Trophoblast cell (in vitro differentiated cells and primary cell): ENCODE measurements around the gene RPAP3.

Source experiments
- DNase-seq, 2 donors: peaks; one replicate each; pipeline ENCODE4 v3.0.0-alpha.2; 2016
- H2AFZ ChIP-seq: 2 replicates; pipeline ENCODE4 v1.6.1; 2013; ENCODE audit warnings: low read length, moderate library complexity, mild to moderate bottlenecking; ENCODE audit not compliant: insufficient read depth, poor library complexity
- H2AK5ac ChIP-seq: 2 replicates; pipeline ENCODE4 v1.6.1; 2013; ENCODE audit warnings: mild to moderate bottlenecking, low read length
- H2BK120ac ChIP-seq: 2 replicates; pipeline ENCODE4 v1.6.1; 2013; ENCODE audit warnings: low read length, mild to moderate bottlenecking, moderate library complexity; ENCODE audit not compliant: insufficient read depth, poor library complexity
- H2BK12ac ChIP-seq: 2 replicates; pipeline ENCODE4 v1.6.1; 2013; ENCODE audit warnings: mild to moderate bottlenecking, low read length, moderate library complexity
- H2BK5ac ChIP-seq: 2 replicates; pipeline ENCODE4 v1.6.1; 2013; ENCODE audit warnings: low read length, low read depth, moderate library complexity, mild to moderate bottlenecking; ENCODE audit not compliant: poor library complexity
- H3K14ac ChIP-seq: 2 replicates; pipeline ENCODE4 v1.6.1; 2013; ENCODE audit warnings: mild to moderate bottlenecking, low read length
- H3K18ac ChIP-seq: 2 replicates; pipeline ENCODE4 v1.6.1; 2013; ENCODE audit warnings: mild to moderate bottlenecking, low read length
- H3K23ac ChIP-seq: 2 replicates; pipeline ENCODE4 v1.6.1; 2013; ENCODE audit warnings: low read length
- H3K27ac ChIP-seq: 2 replicates; pipeline ENCODE4 v1.5.1; 2013; ENCODE audit warnings: low read depth, mild to moderate bottlenecking, inconsistent platforms, low read length, moderate library complexity
- H3K27me3 ChIP-seq: 2 replicates; pipeline ENCODE4 v1.6.1; 2013; ENCODE audit warnings: inconsistent platforms, mild to moderate bottlenecking, low read length, moderate library complexity; ENCODE audit not compliant: insufficient read depth
- H3K36me3 ChIP-seq, 2 experiments: 1 replicate in 1 of 2; 2 replicates in 1 of 2; pipeline ENCODE4 v1.6.1; 2013; ENCODE audit warnings: low read length in 2 of 2, mild to moderate bottlenecking in 2 of 2, moderate library complexity in 1 of 2; ENCODE audit not compliant: insufficient read depth in 2 of 2, control insufficient read depth in 1 of 2
- H3K4ac ChIP-seq: 2 replicates; pipeline ENCODE4 v1.6.1; 2013; ENCODE audit warnings: low read depth, mild to moderate bottlenecking, low read length, moderate library complexity
- H3K4me1 ChIP-seq, 2 experiments: 1 replicate in 1 of 2; 2 replicates in 1 of 2; pipeline ENCODE4 v1.6.1; 2013; ENCODE audit warnings: low read length in 2 of 2, mild to moderate bottlenecking in 2 of 2, moderate library complexity in 1 of 2; ENCODE audit not compliant: insufficient read depth in 2 of 2, control insufficient read depth in 1 of 2
- H3K4me2 ChIP-seq: 2 replicates; pipeline ENCODE4 v1.6.1; 2013; ENCODE audit warnings: inconsistent platforms, mild to moderate bottlenecking, low read length, moderate library complexity
- H3K4me3 ChIP-seq: 2 replicates; pipeline ENCODE4 v1.5.1; 2013; ENCODE audit warnings: mild to moderate bottlenecking, low read depth, low read length, inconsistent platforms
- H3K79me1 ChIP-seq: one replicate; pipeline ENCODE4 v1.6.1; 2013; ENCODE audit warnings: low read length
- H3K79me2 ChIP-seq: 2 replicates; pipeline ENCODE4 v1.6.1; 2013; ENCODE audit warnings: low read length, mild to moderate bottlenecking; ENCODE audit not compliant: control insufficient read depth, insufficient read depth, poor library complexity
- H3K9ac ChIP-seq: 2 replicates; pipeline ENCODE4 v1.6.1; 2013; ENCODE audit warnings: mild to moderate bottlenecking, low read length
- H3K9me3 ChIP-seq: 2 replicates; pipeline ENCODE4 v1.6.1; 2013; ENCODE audit warnings: low read depth, mild to moderate bottlenecking, control low read depth, inconsistent platforms, low read length; ENCODE audit not compliant: insufficient read depth
- H4K12ac ChIP-seq: 2 replicates; pipeline ENCODE4 v1.6.1; 2013; ENCODE audit warnings: low read depth, mild to moderate bottlenecking, low read length, moderate library complexity
- H4K8ac ChIP-seq: 2 replicates; pipeline ENCODE4 v1.6.1; 2013; ENCODE audit warnings: low read depth, mild to moderate bottlenecking, low read length, moderate library complexity
- H4K91ac ChIP-seq: one replicate; pipeline ENCODE4 v1.6.1; 2013; ENCODE audit warnings: low read depth, mild to moderate bottlenecking, low read length, moderate library complexity
- WGBS: extraction: QIAGEN DNeasy Blood & Tissue Kit; methylation state at CpG from one replicate; pipeline ENCODE4 v1.1.7; 2013; ENCODE audit warnings: missing lambda C conversion rate; ENCODE audit not compliant: insufficient read length, insufficient coverage; ENCODE audit errors: extremely low coverage; 5-methylcytosine and 5-hydroxymethylcytosine counted together

Gene RPAP3

DNA sequence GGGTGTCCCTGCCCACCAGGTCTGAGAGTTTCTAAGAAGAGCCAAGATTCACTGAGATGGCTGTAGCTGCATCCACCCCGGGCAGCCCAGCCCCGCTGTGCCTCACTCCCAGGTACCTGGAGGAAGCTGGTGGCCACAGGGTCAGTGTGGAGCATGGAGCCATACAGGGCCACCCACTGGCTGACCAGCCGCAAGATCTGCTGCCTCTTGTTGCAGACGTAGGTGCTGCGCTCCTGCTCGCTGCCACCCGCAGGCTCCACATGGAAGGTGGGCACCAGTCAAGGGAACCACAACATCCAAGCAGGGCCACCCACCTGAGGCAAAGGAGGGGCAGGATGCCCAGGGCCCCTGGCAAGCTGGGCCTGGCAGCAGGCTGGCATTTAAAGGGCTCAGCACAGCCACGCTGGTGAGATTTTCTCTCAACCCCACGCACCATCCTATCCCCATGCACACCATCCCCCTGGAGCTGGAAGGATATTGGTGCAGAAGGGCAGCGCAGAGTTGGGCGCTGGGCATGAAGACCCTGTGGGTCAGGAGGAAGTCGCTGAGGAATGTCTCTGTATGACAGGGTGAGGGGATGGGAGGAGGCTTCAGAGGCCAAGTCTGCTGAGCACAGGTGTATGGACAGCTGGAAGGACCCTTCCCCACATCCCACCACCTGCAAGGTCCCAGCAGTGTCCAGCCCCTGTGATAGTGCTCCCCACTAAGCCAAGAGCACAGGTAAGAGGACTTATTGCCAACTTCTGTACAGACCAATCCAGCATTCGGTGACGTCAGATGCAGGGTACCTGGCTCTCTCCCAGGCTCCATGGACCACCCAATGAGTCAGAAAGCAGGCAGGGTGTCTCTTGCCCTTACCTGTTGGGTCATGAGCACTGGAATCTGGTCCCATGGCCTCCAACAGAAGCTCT is 42.0 kb upstream of the RPAP3 start:
- Histone ChIP-seq H4K91ac (no peak overlapping the region), H4K12ac (no peak overlapping the region), H2AK5ac (no peak overlapping the region), H3K9me3 (peaks cover 4% of the 10 kb centered on the region), H4K8ac (no peak overlapping the region), H3K9ac (no peak overlapping the region), H3K27ac (no peak overlapping the region), H2BK5ac (no peak overlapping the region), H2BK12ac (no peak overlapping the region), H3K4me2 (no peak overlapping the region), H2BK120ac (no peak overlapping the region), H3K36me3 (no peaks in the 10 kb centered on the region), H3K79me2 (no peaks in the 10 kb centered on the region), H3K4ac (no peak overlapping the region), H2AFZ (no peak overlapping the region), H3K14ac (no peak overlapping the region), H3K18ac (no peak overlapping the region), H3K27me3 (no peaks in the 10 kb centered on the region), H3K4me3 (no peak overlapping the region), H3K23ac (no peak overlapping the region), H3K79me1 (no peaks in the 10 kb centered on the region), H3K4me1 (no peaks in the 10 kb centered on the region)
- WGBS, result no CpG with 5 or more reads among the region's 14 CpGs
- no peak for DNase-seq

DNA sequence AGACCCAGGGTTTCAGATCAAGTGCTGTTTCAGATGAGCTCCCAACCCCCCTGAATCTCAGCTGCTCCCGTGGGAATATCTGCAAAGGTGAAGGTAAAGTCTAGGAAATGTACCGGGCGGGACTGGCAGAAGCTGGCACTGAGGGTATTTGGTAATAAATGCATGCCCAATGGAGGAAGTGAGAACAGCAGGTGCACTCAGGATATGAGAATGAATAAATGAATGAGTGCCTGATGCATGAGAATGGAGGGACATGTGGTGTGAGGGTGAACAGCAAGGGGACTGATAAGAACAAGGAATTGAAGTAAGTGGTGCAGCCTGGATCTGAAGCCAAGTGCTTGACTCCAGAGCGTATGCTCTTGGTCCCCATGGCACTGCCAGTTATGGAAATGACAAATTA is 41.3 kb upstream of the RPAP3 start:
- no peak overlapping the region for H2AFZ ChIP-seq
- no peaks in the 10 kb centered on the region for H3K36me3 ChIP-seq
- H3K23ac ChIP-seq, result no peak overlapping the region
- H3K4me3 ChIP-seq, result no peak overlapping the region
- no peak overlapping the region for H3K18ac ChIP-seq
- no peak overlapping the region for H4K91ac ChIP-seq
- H2BK5ac ChIP-seq, result no peak overlapping the region
- no peak for DNase-seq
- no peaks in the 10 kb centered on the region for H3K4me1 ChIP-seq
- H3K9ac ChIP-seq, result no peak overlapping the region
- H3K27ac ChIP-seq, result no peak overlapping the region
- no peaks in the 10 kb centered on the region for H3K27me3 ChIP-seq
- H3K14ac ChIP-seq, result no peak overlapping the region
- H3K4ac ChIP-seq, result no peak overlapping the region
- H4K8ac ChIP-seq, result no peak overlapping the region
- H3K9me3 ChIP-seq, result peaks cover 4% of the 10 kb centered on the region
- no peaks in the 10 kb centered on the region for H3K79me2 ChIP-seq
- no peak overlapping the region for H2BK12ac ChIP-seq
- H3K79me1 ChIP-seq, result no peaks in the 10 kb centered on the region
- H3K4me2 ChIP-seq, result no peak overlapping the region
- WGBS, result no CpG with 5 or more reads among the region's 4 CpGs
- no peak overlapping the region for H2AK5ac ChIP-seq
- no peak overlapping the region for H2BK120ac ChIP-seq
- no peak overlapping the region for H4K12ac ChIP-seq

DNA sequence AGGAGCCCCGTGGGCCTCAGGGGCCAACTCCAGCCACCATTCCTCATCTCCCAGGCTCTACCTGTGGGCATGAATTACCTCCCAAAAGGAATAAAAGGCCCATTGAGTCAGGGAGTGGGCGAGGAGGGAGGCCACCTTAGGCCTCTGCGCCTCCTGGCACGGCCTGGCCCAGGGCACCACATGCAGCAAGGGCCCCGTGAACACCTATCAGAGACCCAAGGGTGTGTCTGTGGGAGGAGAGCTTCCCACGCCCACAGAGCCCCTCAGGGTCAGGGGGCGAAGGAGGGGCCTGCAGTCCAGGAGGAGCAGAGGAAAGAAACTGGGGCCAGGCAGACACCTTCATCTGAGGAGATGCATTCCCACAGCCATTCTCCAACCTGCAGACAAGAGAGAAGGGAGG is 40.7 kb upstream of the RPAP3 start:
- Histone ChIP-seq H2AK5ac (no peak overlapping the region), H4K12ac (no peak overlapping the region), H3K4ac (no peak overlapping the region), H3K9me3 (peaks cover 4% of the 10 kb centered on the region), H2AFZ (no peak overlapping the region), H3K79me1 (no peaks in the 10 kb centered on the region), H3K4me2 (no peak overlapping the region), H4K8ac (no peak overlapping the region), H2BK12ac (no peak overlapping the region), H3K79me2 (no peaks in the 10 kb centered on the region), H2BK5ac (no peak overlapping the region), H3K4me3 (no peak overlapping the region), H3K9ac (no peak overlapping the region), H3K36me3 (no peaks in the 10 kb centered on the region), H3K4me1 (no peaks in the 10 kb centered on the region), H3K23ac (no peak overlapping the region), H3K27ac (no peak overlapping the region), H2BK120ac (no peak overlapping the region), H3K18ac (no peak overlapping the region), H4K91ac (no peak overlapping the region), H3K14ac (no peak overlapping the region), H3K27me3 (no peaks in the 10 kb centered on the region)
- DNase-seq, result no peak
- no CpG with 5 or more reads among the region's 7 CpGs for WGBS

- Histone ChIP-seq H2BK12ac (no peak overlapping the region), H3K14ac (no peak overlapping the region), H3K9me3 (peaks cover 4% of the 10 kb centered on the region), H3K23ac (no peak overlapping the region), H4K8ac (no peak overlapping the region), H2BK5ac (no peak overlapping the region), H2BK120ac (no peak overlapping the region), H2AFZ (no peak overlapping the region), H4K12ac (no peak overlapping the region), H3K4me3 (no peak overlapping the region), H3K36me3 (no peaks in the 10 kb centered on the region), H3K4ac (no peak overlapping the region), H4K91ac (no peak overlapping the region), H3K27ac (no peak overlapping the region), H3K27me3 (no peaks in the 10 kb centered on the region), H3K18ac (no peak overlapping the region), H3K4me2 (no peak overlapping the region), H3K79me1 (no peaks in the 10 kb centered on the region), H3K9ac (no peak overlapping the region), H3K4me1 (no peaks in the 10 kb centered on the region), H3K79me2 (no peaks in the 10 kb centered on the region), H2AK5ac (no peak overlapping the region)
- no CpG with 5 or more reads among the region's 5 CpGs for whole genome bisulfite sequencing
- DNase-seq, result no peak
Observed at GRCh38 chr12:47746073-47746472, 40.2 kb upstream of the RPAP3 start.
